Cardiac septum (tissue), 1 donor: ENCODE data around the gene SLC22A23. TPM values are rescaled to one million over a fixed set of nuclear protein-coding genes. Genes with fewer than 3 reads are reported as not detected.

Experiments
- DNase-seq: peaks from one replicate; pipeline ENCODE4 v3.0.0-alpha.2; 2020; ENCODE audit warnings: low spot score
- intact Hi-C: fragments of 100-400 bp; cut with DNase I; formaldehyde crosslinking; loops from one replicate; pipeline ENCODE4 v1.14.0; 2022
- total RNA-seq: library from RNA; stranded (reverse); fragmentation: NEBNext Ultra II Directional; extraction: Animal tissue kit (Norgen Biotek cat#: 25700); gene quantifications from one replicate; pipeline ENCODE4 v1.2.1, GENCODE V29; 2021
- donor health status: DM: no; HTN: no; CAD: no.

SLC22A23 gene
- total RNA-seq, 1 donor from 2014 or later: 3.2 TPM

DNA sequence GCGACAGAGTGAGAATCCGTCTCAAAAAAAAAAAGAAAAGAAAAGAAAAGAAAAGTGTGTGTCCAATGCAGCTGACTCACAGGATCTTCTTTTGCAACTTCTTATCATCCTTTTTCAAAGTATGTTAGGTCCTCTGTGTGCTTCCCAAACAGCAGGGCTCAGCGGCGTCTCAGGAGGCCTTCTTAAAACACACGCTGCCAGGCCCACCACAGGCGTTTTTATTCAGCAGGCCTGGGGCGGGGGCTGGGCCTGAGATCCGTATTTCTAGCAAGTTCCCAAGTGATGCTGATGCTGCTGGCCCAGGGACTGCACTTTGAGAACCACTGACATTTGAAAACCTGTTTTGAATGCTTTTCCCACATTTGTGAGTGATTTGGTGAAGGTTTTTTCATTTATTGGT is 141.0 kb downstream of the SLC22A23 start:
- DNase-seq: peak; percentile 72
- intact Hi-C loops: no loop called here

- intact Hi-C loops: no loop called here
- peak; percentile 36 for DNase-seq
Measured at GRCh38 chr6:3314621-3315467, 142.0 kb downstream of the SLC22A23 start.

DNA sequence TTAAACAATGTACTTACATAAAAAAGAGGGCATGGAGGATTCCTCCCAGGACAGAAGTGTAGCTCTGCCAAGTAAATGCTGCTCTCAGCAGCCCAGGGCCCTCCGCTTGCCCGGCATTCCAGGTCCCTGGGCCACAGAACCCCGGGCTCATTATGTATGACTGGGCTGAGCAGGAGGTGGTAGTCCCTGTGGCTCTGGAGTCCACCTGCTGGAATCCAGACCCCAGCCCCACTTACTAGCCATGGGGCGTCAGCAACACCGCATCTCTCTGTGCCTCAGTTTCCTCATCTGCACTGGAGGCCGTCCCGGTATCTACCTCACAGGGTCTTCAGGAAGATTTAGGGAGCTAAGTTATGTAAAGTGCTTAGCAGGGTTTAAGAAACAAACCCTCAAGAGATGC is 142.7 kb downstream of the SLC22A23 start:
- intact Hi-C loops: no loop called here
- no peak for DNase-seq

DNA sequence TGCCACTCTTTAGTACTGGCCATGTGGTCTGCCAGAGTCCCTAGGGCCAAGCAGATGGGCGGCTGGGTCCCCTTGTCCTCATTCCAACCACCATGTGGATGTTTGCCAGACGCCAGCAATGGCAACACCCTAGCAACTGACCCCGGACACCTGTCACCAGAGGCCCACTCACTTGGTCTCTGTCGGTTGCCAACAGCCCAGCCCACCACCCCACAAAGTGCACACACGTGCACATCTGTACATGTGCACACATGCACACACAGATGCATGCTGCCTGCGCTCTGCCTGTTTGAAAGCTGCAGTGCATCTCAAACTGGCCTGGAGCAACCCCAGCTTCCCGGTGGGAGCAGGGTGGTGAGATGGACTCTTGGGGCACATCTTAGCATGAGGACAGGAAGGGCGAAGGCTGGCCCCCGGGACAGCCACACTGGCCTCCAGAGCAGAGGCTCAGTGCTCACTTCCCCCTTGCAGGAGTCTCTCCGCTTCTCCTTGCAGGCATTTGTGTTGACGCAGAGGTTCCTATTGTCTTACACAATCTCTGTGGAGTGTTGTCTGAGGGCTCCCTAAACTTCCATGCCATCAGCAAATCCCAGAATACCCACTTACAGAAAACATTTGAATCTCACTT is 144.1 kb downstream of the SLC22A23 start:
- peak; percentile 71 for DNase-seq
- intact Hi-C loops: no loop called here

- DNase-seq: peak; percentile 51
- intact Hi-C loops: no loop called here
Measured at GRCh38 chr6:3311826-3312225, 145.0 kb downstream of the SLC22A23 start.

GRCh38 chr6:3310703-3311102 is 146.1 kb downstream of the SLC22A23 start:
- intact Hi-C loops: no loop called here
- DNase-seq: peak; percentile 15

- intact Hi-C loops: no loop called here
- DNase-seq: peak; percentile 44
Measured at GRCh38 chr6:3310051-3310448, 146.8 kb downstream of the SLC22A23 start.

GRCh38 chr6:3309391-3310050 is 147.3 kb downstream of the SLC22A23 start:
- DNase-seq: peak; percentile 62
- intact Hi-C loops: no loop called here

- intact Hi-C loops: no loop called here
- no peak for DNase-seq
Measured at GRCh38 chr6:3308106-3308505, 148.7 kb downstream of the SLC22A23 start.

DNA sequence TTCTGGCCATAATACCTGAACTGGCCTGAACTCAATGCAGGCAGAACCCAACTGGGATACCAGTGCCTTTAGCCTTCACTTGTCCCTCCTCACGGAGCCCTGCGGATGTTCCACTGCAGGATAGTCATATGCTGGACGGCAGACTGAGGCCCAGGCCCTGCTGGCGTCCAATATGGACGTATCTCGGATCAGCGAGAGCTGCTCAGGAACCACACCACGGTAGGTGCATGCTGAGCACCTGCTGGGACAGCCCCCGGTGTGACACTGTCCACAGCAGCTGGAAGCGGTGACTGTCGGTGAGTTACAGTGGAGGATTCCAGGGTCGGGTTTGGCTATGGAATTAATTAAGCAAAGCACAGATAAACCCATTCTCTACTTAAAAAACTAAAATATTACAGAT is 149.4 kb downstream of the SLC22A23 start:
- intact Hi-C loops: no loop called here
- DNase-seq: peak; percentile 58

- DNase-seq: peak; percentile 51
- intact Hi-C loops: no loop called here
Measured at GRCh38 chr6:3306848-3307247, 150.0 kb downstream of the SLC22A23 start.

DNA sequence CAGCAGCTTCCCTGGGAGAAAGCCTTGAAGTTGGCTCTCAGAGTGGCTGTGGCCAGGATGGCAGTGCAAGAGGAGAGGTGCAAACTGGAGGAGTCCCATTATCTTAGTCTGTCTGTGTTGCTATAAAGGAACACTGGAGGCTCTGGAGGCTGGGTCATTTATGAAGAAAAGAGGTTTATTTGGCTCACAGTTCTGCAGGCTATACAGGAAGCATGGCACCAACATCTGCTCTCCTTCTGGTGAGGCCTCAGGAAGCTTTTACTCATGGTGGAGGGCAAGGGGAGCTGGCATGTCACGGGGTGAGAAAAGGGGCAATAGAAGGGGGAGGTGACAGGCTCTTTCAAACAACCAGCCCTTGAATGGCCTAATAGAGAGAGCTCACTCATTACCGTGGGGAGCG is 151.0 kb downstream of the SLC22A23 start:
- DNase-seq: no peak
- intact Hi-C loops: no loop called here

- intact Hi-C loops: no loop called here
Measured at GRCh38 chr6:3305216-3305565, 151.7 kb downstream of the SLC22A23 start.

GRCh38 chr6:3304500-3305215 is 152.2 kb downstream of the SLC22A23 start:
- intact Hi-C loops: no loop called here
- DNase-seq: peak; percentile 39

More at GRCh38 chr6:3305216-3305565, 151.7 kb downstream of the SLC22A23 start:
- no peak for DNase-seq

DNA sequence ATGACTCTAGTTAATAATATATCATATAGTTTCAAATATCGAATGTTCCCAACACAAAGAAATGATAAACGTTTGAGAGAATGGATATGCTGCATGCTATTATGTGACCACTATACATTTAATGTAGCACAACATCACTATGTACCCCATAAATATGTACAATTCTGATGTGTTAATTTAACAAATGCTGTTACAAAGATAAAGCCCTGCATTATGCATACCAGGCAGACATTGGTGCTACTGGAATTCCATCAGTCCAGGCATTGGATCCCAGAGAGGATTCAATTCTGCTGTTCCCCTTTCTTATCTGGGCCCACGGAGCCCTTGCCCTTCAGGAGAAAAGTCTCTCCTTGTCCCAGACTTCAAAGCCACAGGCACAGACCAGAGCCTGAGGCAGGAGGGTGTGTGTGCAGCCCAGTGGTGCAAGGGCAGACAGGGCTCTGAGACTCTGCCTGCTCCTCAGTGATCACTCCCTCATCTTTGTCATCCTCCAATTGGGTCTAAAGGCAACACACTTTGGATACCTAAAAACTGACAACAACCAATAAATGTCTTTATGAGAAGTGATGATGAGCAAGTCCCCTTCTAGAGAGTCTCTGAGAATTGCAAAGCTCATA is 152.9 kb downstream of the SLC22A23 start:
- no peak for DNase-seq
- intact Hi-C loops: no loop called here

DNA sequence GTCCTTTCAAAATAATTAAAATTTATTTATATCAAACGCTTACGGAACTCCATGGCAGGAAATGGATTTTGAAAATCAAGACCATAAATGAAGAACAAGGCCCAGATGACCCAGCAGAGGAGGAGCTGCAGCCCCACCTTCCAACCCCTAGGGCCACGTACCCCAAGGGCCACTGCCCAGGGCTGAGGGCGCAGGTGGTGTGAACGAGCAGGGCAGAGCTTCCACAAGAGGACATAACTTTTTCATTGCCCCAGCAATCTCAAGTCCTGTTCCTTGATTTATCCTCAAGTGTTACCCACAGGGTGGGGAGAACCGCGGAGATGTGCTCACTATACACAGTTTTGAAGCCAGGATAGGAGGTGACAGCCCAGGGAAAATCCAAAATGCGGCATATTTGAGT is 155.3 kb downstream of the SLC22A23 start:
- no peak for DNase-seq
- intact Hi-C loops: no loop called here

DNA sequence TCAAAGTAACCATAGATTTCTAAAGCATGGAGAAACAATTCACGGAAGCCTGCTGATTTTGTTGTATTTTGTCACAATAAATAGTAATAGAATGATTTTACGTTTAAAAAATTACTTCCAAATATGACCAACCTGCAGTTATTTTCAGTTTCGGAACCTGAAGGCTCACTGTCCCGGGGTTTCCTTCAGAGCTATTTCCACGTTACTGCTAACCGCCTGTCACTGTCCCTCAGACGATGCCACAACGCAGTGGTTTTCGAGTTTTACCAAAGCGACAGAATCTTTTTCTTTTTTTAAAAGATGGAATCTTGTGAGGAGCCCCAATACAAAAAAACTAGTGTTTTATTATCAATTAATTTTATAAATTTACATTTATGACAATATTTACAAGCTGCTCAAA is 157.6 kb downstream of the SLC22A23 start:
- intact Hi-C loops: no loop called here
- no peak for DNase-seq

DNA sequence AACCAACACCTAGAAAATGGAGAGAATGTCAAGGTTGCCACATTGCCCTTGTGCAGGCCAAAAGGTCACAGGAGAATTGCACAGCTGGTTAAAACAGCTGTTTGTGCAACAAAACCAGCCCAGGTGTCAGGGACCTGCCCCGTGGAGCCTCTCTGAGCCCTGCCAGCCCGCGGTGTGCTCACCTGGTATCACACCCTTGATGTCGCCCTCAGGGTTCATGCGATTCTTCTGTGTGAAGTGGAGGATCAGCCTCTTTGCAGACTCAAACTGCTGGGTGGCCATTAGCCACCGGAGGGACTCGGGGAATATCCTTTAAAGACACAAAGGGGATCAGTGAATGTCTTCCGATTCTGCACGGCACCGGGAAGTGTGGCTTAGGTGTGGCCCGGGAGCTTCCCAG is 158.9 kb downstream of the SLC22A23 start:
- intact Hi-C loops: no loop called here
- no peak for DNase-seq

DNA sequence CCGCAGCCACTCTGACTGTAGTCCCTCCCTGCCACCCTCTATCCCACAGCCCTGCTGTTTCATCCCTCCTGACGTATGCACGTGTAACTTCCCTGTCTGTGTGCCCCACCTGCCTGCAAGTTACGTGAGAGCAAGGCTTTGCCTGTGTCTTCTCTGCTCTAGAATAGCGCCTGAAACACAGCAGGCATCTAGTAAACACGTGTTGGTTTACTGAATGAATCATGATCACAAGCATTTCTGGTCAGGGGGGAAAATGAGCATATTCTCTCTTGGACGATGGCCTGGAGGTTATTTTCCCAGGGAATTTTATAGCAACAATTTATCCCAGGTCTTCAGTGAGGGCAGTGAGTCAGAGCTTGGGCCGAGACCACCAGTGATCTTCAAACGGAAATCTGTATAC is 159.8 kb downstream of the SLC22A23 start:
- DNase-seq: peak; percentile 31
- intact Hi-C loops: no loop called here

GRCh38 chr6:3296537-3296936 is 160.3 kb downstream of the SLC22A23 start:
- intact Hi-C loops: no loop called here
- DNase-seq: peak; percentile 53
